ENCODE measurements around the gene JUN. TPM values are rescaled to one million over a fixed set of nuclear protein-coding genes. Genes with fewer than 3 reads are reported as not detected.

Gene JUN
- total and polyA plus RNA-seq, 2 donors (not counting 1 experiment from before 2014, with no cell fraction given), result 94.4 to 4,074 TPM

DNA sequence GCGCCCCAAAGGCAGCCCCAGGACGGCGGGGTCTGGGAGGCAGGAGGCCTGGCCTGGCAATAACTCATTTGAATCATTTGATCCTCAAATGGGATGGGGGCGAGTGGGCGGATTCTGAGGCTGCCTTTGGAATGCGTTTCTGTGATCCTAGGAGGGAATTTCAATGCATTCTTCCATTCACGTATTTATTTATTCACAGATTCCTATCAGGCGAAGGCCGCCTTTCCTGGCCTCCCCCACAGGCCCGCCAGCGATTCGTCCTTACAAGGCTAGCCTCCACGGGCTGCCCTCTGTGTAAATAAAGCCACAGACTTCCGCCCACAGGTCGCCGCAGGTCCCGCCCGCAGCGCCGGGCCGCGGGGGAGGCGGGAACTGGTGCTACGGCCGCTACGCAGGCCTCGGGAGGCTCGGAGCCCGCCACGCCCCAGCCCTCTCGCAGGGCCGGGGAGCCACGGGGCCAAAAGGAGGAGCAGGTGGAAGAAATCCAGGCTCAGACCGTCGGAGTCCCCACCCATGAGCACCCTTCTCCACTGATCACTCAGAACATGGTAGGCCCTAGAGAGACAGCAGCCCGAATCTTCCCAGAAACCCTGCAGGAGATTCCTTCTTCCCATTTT lies 31.3 kb upstream of the JUN start:
- peaks cover 53% of the 10 kb centered on the region for H3K4me1 Mint-ChIP-seq
- peak; percentile 56 for ATAC-seq (ENCODE audit: low read depth)

More for the DNA sequence above, 31.3 kb upstream of the JUN start:
- 5% methylated on average over 31 of the region's 36 CpGs for WGBS (ENCODE audit: insufficient coverage)
- H3K9me3 ChIP-seq (ENCODE audit: control extremely low read depth in 1 of 3, control insufficient read depth in 2 of 3, insufficient read depth in 1 of 3, low read length in 2 of 3), result peaks cover 0 to 7% (median 0%) of the 10 kb centered on the region in 3 donors
- peaks cover 30 to 47% of the 10 kb centered on the region in 2 donors for H3K4me1 ChIP-seq (ENCODE audit: control insufficient read depth in 2 of 2, insufficient read depth in 2 of 2, low read length in 2 of 2)
- peaks cover 7% of the 10 kb centered on the region for H3K79me2 ChIP-seq (ENCODE audit: control insufficient read depth, insufficient read depth, low read length)
- ChIA-PET CTCF (no interaction called here), POLR2A (interaction anchor here (1.0 to 4.4 kb wide), 2 partner anchors 31 to 153 kb away, joined by 3 to 36 read pairs; partner anchors contain the start of gene JUN)
- Mint-ChIP-seq H3K27me3 (no peaks in the 10 kb centered on the region), H3K27ac (peak overlapping the region; percentile 96), H3K4me3 (peak overlapping the region; percentile 95), H3K9me3 (ENCODE audit: insufficient read depth) (no peaks in the 10 kb centered on the region)
- TF ChIP-seq, protein P1, sequence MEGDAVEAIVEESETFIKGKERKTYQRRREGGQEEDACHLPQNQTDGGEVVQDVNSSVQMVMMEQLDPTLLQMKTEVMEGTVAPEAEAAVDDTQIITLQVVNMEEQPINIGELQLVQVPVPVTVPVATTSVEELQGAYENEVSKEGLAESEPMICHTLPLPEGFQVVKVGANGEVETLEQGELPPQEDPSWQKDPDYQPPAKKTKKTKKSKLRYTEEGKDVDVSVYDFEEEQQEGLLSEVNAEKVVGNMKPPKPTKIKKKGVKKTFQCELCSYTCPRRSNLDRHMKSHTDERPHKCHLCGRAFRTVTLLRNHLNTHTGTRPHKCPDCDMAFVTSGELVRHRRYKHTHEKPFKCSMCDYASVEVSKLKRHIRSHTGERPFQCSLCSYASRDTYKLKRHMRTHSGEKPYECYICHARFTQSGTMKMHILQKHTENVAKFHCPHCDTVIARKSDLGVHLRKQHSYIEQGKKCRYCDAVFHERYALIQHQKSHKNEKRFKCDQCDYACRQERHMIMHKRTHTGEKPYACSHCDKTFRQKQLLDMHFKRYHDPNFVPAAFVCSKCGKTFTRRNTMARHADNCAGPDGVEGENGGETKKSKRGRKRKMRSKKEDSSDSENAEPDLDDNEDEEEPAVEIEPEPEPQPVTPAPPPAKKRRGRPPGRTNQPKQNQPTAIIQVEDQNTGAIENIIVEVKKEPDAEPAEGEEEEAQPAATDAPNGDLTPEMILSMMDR (IDR thresholded peaks at IDR 0.05), result no peak
- TF ChIP-seq EZH2 (IDR thresholded peaks at IDR 0.05; ENCODE audit: borderline replicate concordance, insufficient read depth, low read depth, low read length, poor library complexity, severe bottlenecking), result no peak
- H3K4me2 ChIP-seq (replicated peaks; ENCODE audit: low read depth, low read length, poor library complexity, severe bottlenecking), result peak overlapping the region; percentile 78
- peak overlapping the region; percentile 86 for H3K9ac ChIP-seq (ENCODE audit: low read length)
- H2AFZ ChIP-seq (ENCODE audit: insufficient read depth, low read depth, low read length, poor library complexity, severe bottlenecking), result peak overlapping the region; percentile 96
- no peaks in the 10 kb centered on the region for H4K20me1 ChIP-seq (ENCODE audit: control insufficient read depth, insufficient read depth, low read length, poor library complexity, severe bottlenecking)
- H3K27me3 ChIP-seq (replicated peaks in 1 of 4; ENCODE audit: control extremely low read depth in 1 of 4, control insufficient read depth in 3 of 4, insufficient read depth in 4 of 4, low read length in 3 of 4), result no peaks in the 10 kb centered on the region
- peak overlapping the region; percentile 84 to 98 (median 88) for H3K4me3 ChIP-seq (ENCODE audit: control extremely low read depth in 1 of 5, extremely low read depth in 1 of 5, insufficient read depth in 1 of 5, low read depth in 2 of 5, low read length in 4 of 5)
- peak; percentile 75 for DNase-seq
- peak overlapping the region; percentile 88 to 91 for H3K27ac ChIP-seq (ENCODE audit: low read length in 2 of 2)
- no peaks in the 10 kb centered on the region for H3K36me3 ChIP-seq (replicated peaks in 1 of 2; ENCODE audit: control extremely low read depth in 1 of 2, control insufficient read depth in 1 of 2, extremely low read depth in 1 of 2, insufficient read depth in 2 of 2, low read length in 1 of 2)
- intact Hi-C loops (cut with micrococcal nuclease), result loop anchor here (1.0 to 10.0 kb wide), 3 partner anchors 9 to 480 kb away; partner anchors contain the start of gene FGGY
